SKM-1 treated with dmso at 0.1 percent for 144 hours (cell line): ENCODE data around the gene CBX6.

ENCODE experiments used
- DNase-seq: peaks from one replicate; lab custom pipeline; 2025; ENCODE audit not compliant: unreplicated experiment; lab: John Stamatoyannopoulos, UW

The CBX6 gene

GRCh38 chr22:38841211-38841610 is 30.8 kb downstream of the CBX6 start:
- no peak for DNase-seq

DNA sequence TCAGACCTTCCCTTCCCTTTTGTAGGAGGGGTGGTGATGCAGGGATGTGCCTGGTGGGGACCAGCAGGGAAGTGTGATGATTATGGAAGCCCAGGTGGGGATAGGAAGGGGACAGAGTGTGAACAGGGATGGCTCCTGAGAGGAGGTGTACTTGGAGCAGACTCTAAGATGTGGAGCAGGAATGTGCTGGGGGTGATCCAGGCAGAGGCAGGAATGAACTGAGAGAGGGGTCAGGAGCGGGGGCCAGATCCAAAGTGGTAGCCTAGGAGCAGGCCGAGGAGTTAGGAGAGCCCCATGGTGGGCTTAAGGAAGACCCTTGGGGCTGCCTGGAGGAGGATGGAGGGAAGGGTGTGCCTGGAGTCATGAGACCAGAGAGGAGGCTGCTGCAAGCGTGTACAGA is 31.9 kb downstream of the CBX6 start:
- DNase-seq: no peak

DNA sequence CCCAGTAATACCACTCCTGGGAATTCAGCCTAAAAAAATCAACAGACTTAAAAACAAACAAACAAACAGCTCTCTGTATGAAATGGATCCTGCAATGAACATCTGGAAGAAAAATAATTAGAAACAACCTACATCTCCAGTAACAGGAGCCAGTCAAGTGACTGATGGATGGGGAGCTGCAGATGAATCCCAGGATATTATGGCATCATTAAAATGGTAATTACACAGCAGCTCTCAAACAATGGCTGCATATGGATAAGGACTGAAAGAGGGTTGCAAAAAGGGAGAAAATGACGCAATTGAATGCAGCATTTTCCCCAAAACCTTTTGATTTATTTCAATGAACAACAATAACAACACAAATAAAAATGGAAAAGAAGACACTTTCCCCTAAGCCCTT is 32.3 kb downstream of the CBX6 start:
- no peak for DNase-seq

GRCh38 chr22:38837414-38837928 is 34.5 kb downstream of the CBX6 start:
- no peak for DNase-seq

DNA sequence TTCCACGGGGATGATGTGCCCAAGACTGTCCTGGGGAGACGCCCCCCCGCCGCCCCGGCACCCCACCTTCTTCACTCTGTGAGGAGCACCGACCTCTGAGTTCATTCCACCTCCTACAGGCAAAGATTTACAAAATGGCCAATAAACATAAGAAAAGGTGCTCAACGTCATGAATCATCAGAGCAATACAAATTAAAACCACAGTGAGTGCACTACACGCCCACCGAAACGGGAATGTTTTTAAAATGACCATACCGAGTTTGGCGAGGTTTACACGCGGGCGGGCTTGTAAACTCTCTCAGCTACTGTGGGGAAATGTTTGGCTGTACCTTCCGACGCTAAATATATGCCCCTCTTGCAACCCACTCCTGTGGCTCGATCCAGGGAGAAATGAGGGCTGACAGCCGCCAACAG is 36.1 kb downstream of the CBX6 start:
- no peak for DNase-seq

- DNase-seq: no peak
Observed at GRCh38 chr22:38834991-38835390, 37.0 kb downstream of the CBX6 start.

- no peak for DNase-seq
Observed at GRCh38 chr22:38834215-38834953, 37.6 kb downstream of the CBX6 start.

DNA sequence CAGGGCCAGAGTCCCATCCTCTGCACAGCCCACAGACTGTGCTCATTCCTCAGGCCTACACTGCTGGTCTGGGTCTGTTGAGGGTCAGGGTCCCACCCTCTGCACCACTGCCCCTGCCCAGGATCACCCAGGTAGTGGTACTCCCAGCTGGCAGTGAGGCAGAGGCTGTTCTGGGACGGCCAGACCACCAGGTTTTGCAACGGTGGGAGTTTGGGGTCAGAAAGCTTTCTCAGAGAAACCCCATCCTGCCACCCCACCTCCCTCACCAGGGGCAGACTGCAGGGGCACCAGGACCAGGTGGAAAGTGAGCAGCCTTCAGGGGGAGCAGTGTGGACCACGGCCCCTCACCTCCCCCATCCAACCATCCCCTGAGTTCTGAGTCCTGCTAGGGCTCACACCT is 39.0 kb downstream of the CBX6 start:
- DNase-seq: no peak

GRCh38 chr22:38832005-38832978 is 39.7 kb downstream of the CBX6 start:
- DNase-seq: no peak

DNA sequence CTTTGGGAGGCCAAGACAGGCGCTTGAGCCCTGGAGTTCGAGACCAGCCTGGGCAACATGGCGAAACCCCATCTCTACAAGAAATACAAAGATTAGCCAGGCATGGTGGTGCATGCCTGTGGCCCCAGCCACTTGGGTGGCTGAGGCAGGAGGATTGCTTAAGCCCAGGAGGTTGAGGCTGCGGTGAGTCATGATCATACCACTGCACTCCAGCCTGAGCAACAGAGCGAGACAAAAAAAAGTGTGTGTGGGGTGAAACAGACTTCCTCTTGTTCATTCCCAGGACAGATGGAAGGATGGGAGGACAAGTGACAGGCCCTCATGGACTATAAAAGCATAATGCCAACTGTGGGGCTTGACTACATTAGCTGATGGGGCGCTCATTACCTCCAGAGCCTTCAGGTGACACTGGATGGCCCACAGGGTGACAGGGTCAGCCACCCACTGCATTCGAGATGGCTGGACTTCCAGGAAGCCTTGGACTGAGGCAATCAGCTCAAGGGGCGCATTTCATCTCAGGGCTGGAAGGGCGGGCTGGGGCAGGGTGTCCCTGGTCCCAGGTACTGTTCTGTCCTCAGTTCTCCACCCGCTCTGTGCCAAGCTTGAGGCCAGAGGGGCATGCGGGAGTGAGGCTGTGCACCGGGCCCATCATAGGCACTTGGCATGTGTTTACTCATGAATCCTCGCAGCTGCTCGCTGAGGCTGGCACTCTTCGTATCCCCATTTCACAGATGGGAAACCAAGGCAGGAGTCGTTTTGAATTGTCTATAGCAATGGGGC is 40.7 kb downstream of the CBX6 start:
- peak; percentile 27 for DNase-seq

DNA sequence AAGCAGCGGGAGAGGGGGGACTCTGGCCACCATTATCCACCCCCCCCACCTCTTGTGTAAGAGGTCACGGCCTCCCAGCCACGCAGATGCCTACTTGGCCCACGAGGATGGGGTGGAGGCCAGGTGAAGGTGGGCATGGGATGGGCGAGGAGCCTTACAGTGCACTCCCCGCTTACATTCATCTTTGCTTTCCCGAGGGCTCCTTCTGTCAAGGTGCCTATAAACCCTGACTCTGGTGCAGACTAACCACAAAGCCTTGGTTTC is 41.2 kb downstream of the CBX6 start:
- DNase-seq: no peak

- DNase-seq: no peak
Observed at GRCh38 chr22:38830026-38830844, 41.8 kb downstream of the CBX6 start.

DNA sequence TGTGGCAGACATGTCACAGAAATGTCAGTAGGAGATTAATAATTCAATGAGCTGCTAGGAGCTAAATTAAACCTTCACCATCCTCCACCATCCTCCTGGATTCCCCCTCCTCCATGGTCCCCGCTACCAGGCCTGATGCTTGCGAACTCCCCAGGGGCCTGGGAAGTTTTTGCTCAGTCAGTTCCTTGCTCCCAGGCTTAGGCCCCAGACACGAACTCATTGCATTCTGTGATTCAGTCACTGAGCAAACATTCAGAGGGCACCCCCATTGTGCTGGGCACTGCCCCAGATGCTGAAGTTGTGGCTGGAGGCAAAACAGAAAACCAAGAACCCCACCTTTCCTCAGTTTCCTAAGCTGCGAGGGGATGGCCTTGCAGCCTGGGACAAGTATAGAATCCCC is 42.5 kb downstream of the CBX6 start:
- DNase-seq: no peak

GRCh38 chr22:38828616-38829205 is 43.3 kb downstream of the CBX6 start:
- DNase-seq: no peak

GRCh38 chr22:38828191-38828590 is 43.8 kb downstream of the CBX6 start:
- no peak for DNase-seq

GRCh38 chr22:38827510-38827909 is 44.5 kb downstream of the CBX6 start:
- no peak for DNase-seq

- DNase-seq: no peak
Observed at GRCh38 chr22:38826801-38827200, 45.2 kb downstream of the CBX6 start.

DNA sequence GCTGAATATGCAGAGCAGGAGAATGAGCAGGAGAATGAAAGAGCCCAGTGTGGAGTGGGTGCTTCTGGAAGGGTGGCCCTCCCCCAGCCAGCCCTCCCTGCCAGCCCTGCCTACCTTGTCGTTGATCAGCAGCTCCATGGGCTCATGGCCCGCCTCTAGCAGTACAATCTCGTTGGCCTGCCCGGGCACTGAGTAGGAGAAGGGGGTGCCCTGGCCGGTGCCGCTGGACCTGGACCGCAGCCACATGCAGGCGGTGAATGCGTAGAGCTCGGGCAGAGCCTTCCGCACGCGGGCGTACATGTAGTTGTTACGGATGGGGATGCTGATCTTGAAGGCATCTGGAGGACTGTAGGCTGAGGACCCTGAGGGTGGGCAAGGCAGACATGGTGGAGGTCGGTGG is 45.6 kb downstream of the CBX6 start:
- DNase-seq: no peak

- DNase-seq: peak; percentile 10
Observed at GRCh38 chr22:38824585-38824984, 47.4 kb downstream of the CBX6 start.

GRCh38 chr22:38823637-38824036 is 48.4 kb downstream of the CBX6 start:
- no peak for DNase-seq
